Renal pelvis (tissue), 12 donors: ENCODE data around the gene OSTF1. TPM values are rescaled to one million over a fixed set of nuclear protein-coding genes. Genes with fewer than 3 reads are reported as not detected.

Source experiments
- DNase-seq: peaks from one replicate; pipeline ENCODE4 v3.0.0-alpha.2; 2013
- long read RNA-seq, 16 experiments: transcript quantifications; one replicate each; lab custom pipeline, GENCODE V29; 2026
- polyA plus RNA-seq, 3 donors: library from polyadenylated mRNA; unstranded; fragments of 120-200 nt; gene quantifications; one replicate each; pipeline ENCODE4 v1.2.1, GENCODE V29; 2013; ENCODE audit not compliant: insufficient read length in 3 of 3

OSTF1 gene
- 10 to 100 TPM; 21.7 to 26.1 (median 24.7) TPM for polyA plus RNA-seq
- long read RNA-seq, donor 1, transcript OSTF1-201 (10 exons, 1,319 nt) = major isoform, 9 of 9 reads
- long read RNA-seq, donor 1, partial matches to known transcripts = 0 of 9 reads
- long read RNA-seq, donor 1, other reads (novel, unspliced or antisense) = 0 of 9 reads
- long read RNA-seq, donor 2, transcript OSTF1-201 (10 exons, 1,319 nt) = major isoform, 9 of 9 reads
- long read RNA-seq, donor 2, partial matches to known transcripts = 0 of 9 reads
- long read RNA-seq, donor 2, other reads (novel, unspliced or antisense) = 0 of 9 reads
- long read RNA-seq, donor 3, transcript OSTF1-201 (10 exons, 1,319 nt) = major isoform, 14 of 14 reads
- long read RNA-seq, donor 3, partial matches to known transcripts = 0 of 14 reads
- long read RNA-seq, donor 3, other reads (novel, unspliced or antisense) = 0 of 14 reads
- long read RNA-seq, donor 4, transcript OSTF1-201 (10 exons, 1,319 nt) = major isoform, 13 of 13 reads
- long read RNA-seq, donor 4, partial matches to known transcripts = 0 of 13 reads
- long read RNA-seq, donor 4, other reads (novel, unspliced or antisense) = 0 of 13 reads
- long read RNA-seq, donor 5, transcript OSTF1-201 (10 exons, 1,319 nt) = major isoform, 8 of 13 reads
- long read RNA-seq, donor 5, partial matches to known transcripts = 5 of 13 reads
- long read RNA-seq, donor 5, other reads (novel, unspliced or antisense) = 0 of 13 reads
- long read RNA-seq, donor 6, transcript OSTF1-201 (10 exons, 1,319 nt) = major isoform, 11 of 11 reads
- long read RNA-seq, donor 6, partial matches to known transcripts = 0 of 11 reads
- long read RNA-seq, donor 6, other reads (novel, unspliced or antisense) = 0 of 11 reads
- long read RNA-seq, donor 7, transcript OSTF1-201 (10 exons, 1,319 nt) = major isoform, 21 of 34 reads
- long read RNA-seq, donor 7, partial matches to known transcripts = 13 of 34 reads
- long read RNA-seq, donor 7, other reads (novel, unspliced or antisense) = 0 of 34 reads
- long read RNA-seq, donor 8, transcript OSTF1-201 (10 exons, 1,319 nt) = major isoform, 5 of 5 reads
- long read RNA-seq, donor 8, partial matches to known transcripts = 0 of 5 reads
- long read RNA-seq, donor 8, other reads (novel, unspliced or antisense) = 0 of 5 reads
- long read RNA-seq, donor 9, transcript OSTF1-201 (10 exons, 1,319 nt) = major isoform, 11 of 11 reads
- long read RNA-seq, donor 9, partial matches to known transcripts = 0 of 11 reads
- long read RNA-seq, donor 9, other reads (novel, unspliced or antisense) = 0 of 11 reads
- long read RNA-seq, donor 10, transcript OSTF1-201 (10 exons, 1,319 nt) = major isoform, 9 of 9 reads
- long read RNA-seq, donor 10, partial matches to known transcripts = 0 of 9 reads
- long read RNA-seq, donor 10, other reads (novel, unspliced or antisense) = 0 of 9 reads
- long read RNA-seq, donor 11, partial matches to known transcripts = 0 of 4 reads
- long read RNA-seq, donor 11, other reads (novel, unspliced or antisense) = 0 of 4 reads
- long read RNA-seq, donor 12, transcript OSTF1-201 (10 exons, 1,319 nt) = major isoform, 15 of 42 reads
- long read RNA-seq, donor 12, partial matches to known transcripts = 27 of 42 reads
- long read RNA-seq, donor 12, other reads (novel, unspliced or antisense) = 0 of 42 reads
- long read RNA-seq, donor 13, transcript OSTF1-201 (10 exons, 1,319 nt) = major isoform, 12 of 12 reads
- long read RNA-seq, donor 13, partial matches to known transcripts = 0 of 12 reads
- long read RNA-seq, donor 13, other reads (novel, unspliced or antisense) = 0 of 12 reads
- long read RNA-seq, donor 14 = 0 reads
- long read RNA-seq, donor 15, transcript OSTF1-201 (10 exons, 1,319 nt) = major isoform, 21 of 21 reads
- long read RNA-seq, donor 15, partial matches to known transcripts = 0 of 21 reads
- long read RNA-seq, donor 15, other reads (novel, unspliced or antisense) = 0 of 21 reads
- long read RNA-seq, donor 16, transcript OSTF1-201 (10 exons, 1,319 nt) = major isoform, 22 of 22 reads
- long read RNA-seq, donor 16, partial matches to known transcripts = 0 of 22 reads
- long read RNA-seq, donor 16, other reads (novel, unspliced or antisense) = 0 of 22 reads

- DNase-seq = peak; percentile 95
Measured at GRCh38 chr9:75087824-75088645, at the start of gene OSTF1, which contains the start of gene NMRK1. Gene OSTF1, plus strand, starts transcription at chr9:75088514. Its CDS starts 179 bp downstream, at chr9:75088693. Gene NMRK1, minus strand, starts transcription at chr9:75088155. Its CDS starts 5,040 bp downstream, at chr9:75083115.

DNA sequence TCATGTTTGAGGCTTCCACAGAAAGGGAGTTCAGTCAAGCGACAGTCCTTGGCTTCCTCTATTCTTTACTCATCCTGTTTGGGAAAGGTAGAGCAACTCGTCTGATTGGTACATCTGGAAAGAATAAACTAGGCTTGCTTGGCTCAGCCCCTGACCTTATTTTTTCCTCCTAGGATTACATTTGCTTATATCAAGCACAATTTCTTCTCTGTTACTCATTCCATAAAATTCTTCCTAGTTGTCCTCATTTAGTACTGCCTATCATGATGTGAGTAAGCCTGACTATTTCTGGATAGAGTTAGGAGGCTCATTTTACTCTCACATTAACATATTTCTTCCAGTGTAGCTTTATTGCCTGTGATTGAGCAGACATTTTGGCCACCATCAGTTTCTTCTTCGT, 49.3 kb upstream of the OSTF1 start:
- DNase-seq = no peak

DNA sequence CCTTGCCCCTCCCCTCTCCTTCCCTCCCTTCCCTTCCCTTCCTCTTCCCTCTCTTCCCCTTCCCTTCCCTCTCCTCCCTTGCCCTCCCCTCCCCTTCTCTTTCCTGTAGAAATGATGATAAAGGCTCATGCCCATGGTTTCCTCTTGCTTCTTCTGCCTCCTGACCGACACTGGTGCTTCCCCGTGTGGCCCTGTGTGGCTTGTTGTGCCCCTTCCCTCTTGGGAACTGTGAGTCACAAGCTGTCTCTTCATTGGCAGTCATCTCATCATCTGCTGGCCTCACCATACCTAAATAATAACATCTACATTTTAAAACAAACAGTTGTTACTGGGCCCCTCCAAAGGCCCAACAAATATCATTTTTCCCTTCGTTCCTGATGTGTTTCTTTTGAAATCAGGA, 48.5 kb upstream of the OSTF1 start:
- DNase-seq = no peak

DNA sequence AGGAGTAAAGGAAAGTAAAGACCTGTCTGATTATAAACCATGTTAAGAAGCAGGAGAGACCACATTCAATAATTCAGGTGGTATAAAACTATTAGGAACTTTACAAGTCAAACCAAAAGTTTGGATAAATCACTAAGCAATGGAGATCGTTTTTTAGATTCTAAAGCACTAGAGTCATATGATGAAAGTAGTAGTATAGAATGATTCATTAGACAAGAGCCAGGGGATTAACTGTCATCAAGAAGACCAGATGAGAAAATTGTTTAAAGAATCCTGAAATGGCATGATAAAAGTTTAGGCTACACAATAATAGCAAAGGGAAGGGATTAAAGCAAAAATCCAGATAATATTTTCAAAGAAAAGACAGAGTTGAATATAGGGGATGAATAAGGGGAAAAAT, 47.3 kb upstream of the OSTF1 start:
- DNase-seq = no peak

GRCh38 chr9:75046725-75047345, 41.5 kb upstream of the OSTF1 start:
- no peak for DNase-seq

GRCh38 chr9:75047506-75047905, 40.8 kb upstream of the OSTF1 start:
- no peak for DNase-seq

- DNase-seq = no peak
Measured at GRCh38 chr9:75051285-75051684, 37.0 kb upstream of the OSTF1 start.

- DNase-seq = no peak
Measured at GRCh38 chr9:75053869-75054268, 34.4 kb upstream of the OSTF1 start.

- DNase-seq = no peak
Measured at GRCh38 chr9:75054368-75055001, 33.8 kb upstream of the OSTF1 start.

DNA sequence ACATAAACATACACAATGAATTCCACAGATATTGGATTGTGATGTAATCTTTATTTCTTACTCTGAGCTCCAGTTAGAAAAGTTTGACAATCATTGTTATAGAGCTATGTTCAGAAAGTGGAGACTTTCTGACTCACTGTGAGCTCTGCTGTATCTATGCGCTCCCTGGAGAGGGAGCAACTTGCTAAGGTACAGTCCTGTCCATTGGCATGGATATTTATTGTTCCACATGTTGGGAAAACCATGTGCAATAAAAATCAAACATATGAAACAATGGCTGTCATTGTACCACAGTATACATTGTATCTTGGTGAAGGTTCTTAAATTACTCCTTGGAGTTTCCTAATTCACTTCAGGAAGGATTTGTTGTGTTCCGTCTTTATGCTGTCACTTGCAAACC, 27.1 kb upstream of the OSTF1 start:
- no peak for DNase-seq

DNA sequence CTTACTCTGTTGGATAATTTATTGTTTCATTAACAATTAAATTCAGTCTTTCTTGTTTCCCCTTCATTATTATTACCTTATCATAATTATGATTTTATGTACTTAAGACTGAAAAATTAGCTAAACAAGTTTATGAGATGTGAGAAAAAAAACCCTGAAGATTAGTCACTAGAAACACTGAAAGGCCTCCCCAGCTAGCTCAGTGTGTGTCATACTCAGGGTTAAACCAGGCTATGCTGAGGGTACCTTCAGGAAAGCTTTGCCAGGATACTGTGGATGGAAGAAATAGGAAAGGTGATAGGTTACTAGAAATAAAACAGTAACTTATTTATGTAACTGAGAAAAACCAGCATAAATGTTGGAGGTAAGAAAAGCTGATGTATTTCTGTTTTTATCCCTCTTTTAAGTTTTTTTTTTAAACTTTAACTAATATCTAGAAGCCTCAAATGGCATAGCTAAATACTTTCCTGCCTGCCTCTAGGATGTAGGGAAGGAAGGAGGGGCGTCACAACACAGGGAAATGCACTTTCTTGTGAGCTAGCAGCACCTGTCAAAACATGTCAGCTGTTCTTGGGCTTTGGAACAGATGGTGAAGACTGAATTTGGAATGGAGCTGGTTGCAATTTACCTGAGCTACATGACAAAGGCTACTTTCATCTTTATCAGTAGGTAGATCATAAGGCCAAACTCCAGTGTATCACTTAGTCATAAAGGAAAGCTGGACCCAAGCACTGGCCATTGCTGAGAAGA, 24.6 kb upstream of the OSTF1 start:
- DNase-seq = no peak

GRCh38 chr9:75064307-75065025, 23.8 kb upstream of the OSTF1 start:
- no peak for DNase-seq

GRCh38 chr9:75065510-75065909, 22.8 kb upstream of the OSTF1 start:
- no peak for DNase-seq

- DNase-seq = no peak
Measured at GRCh38 chr9:75067894-75068293, 20.4 kb upstream of the OSTF1 start.

DNA sequence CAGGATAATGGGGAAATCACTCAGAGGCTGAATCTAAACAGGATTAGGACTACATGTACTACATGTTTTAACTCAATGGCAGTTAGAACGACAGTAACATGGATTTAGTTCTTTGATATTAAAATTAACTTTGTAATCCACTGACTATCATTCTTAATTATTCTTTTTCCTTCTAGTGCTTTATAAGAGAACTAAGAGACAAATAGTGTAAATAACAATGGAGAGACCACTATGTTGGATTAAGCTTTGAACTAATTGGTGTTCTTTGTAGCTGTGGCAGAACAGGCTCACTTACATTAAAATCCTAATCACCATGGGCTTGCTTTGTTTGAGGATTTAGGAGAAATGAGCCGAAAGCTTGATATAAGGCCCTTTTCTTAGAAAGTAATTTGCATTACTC, 19.1 kb upstream of the OSTF1 start:
- no peak for DNase-seq

DNA sequence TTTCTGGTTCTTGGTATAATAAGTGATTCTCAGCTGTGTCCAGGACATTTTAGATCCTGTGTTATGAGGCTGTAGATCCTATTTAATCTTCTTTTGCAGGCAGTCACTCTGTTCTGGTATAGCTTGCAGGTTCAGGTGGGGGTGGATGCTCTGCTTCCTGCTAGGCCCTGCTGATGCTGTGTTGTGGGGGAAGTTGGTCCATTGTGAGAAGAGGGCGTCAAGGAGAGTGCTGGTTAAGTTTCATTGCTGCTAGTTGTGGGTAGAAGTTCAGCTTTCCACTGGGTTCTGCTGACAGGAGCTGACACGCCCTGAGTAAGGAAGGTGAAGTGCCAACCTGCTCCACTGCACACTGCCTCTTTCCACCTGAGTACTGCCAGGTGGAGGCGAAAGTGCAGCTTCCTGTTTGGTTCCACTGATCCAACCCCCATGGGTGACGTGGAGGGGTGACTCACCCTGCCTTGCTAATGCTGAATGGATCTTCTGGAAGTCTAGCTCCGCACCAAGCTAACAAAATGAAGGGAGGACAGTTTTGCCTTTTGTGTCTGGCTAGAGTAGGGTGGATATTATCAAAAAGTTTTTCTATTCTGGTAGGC, 16.7 kb upstream of the OSTF1 start:
- DNase-seq = no peak
